HG02870 (cell line): ENCODE data around the gene DLGAP4.

ENCODE experiments used
- ATAC-seq: cut with Tn5 transposase; IDR thresholded peaks from one replicate; pipeline ENCODE4 v1.9.1; 2021; ENCODE audit warnings: mild to moderate bottlenecking, moderate library complexity; ENCODE audit not compliant: unreplicated experiment

DLGAP4 gene

GRCh38 chr20:36349384-36350170, 43.4 kb downstream of the DLGAP4 start:
- ATAC-seq = no peak

GRCh38 chr20:36350439-36350838, 44.3 kb downstream of the DLGAP4 start:
- no peak for ATAC-seq

GRCh38 chr20:36351937-36352336, 45.8 kb downstream of the DLGAP4 start:
- no peak for ATAC-seq

- no peak for ATAC-seq
Observed at GRCh38 chr20:36352843-36353553, 46.9 kb downstream of the DLGAP4 start.

GRCh38 chr20:36353740-36354139, 47.6 kb downstream of the DLGAP4 start:
- ATAC-seq = no peak

GRCh38 chr20:36355469-36356171, 49.5 kb downstream of the DLGAP4 start:
- ATAC-seq = no peak

- ATAC-seq = no peak
Observed at GRCh38 chr20:36359668-36360406, 53.7 kb downstream of the DLGAP4 start.

- no peak for ATAC-seq
Observed at GRCh38 chr20:36360429-36360828, 54.3 kb downstream of the DLGAP4 start.

GRCh38 chr20:36361406-36361805, 55.3 kb downstream of the DLGAP4 start:
- ATAC-seq = no peak

- ATAC-seq = no peak
Observed at GRCh38 chr20:36362261-36362660, 56.1 kb downstream of the DLGAP4 start.

GRCh38 chr20:36362978-36363713, 57.0 kb downstream of the DLGAP4 start:
- no peak for ATAC-seq

- ATAC-seq = no peak
Observed at GRCh38 chr20:36364506-36364905, 58.4 kb downstream of the DLGAP4 start.

- ATAC-seq = no peak
Observed at GRCh38 chr20:36366623-36367369, 60.7 kb downstream of the DLGAP4 start.

GRCh38 chr20:36367370-36367745, 61.2 kb downstream of the DLGAP4 start:
- ATAC-seq = no peak

- no peak for ATAC-seq
Observed at GRCh38 chr20:36367907-36368799, 62.0 kb downstream of the DLGAP4 start.

- no peak for ATAC-seq
Observed at GRCh38 chr20:36368869-36369268, 62.7 kb downstream of the DLGAP4 start.

GRCh38 chr20:36369739-36370138, 63.6 kb downstream of the DLGAP4 start:
- no peak for ATAC-seq

GRCh38 chr20:36370991-36371790, 65.1 kb downstream of the DLGAP4 start:
- ATAC-seq = no peak
